ENCODE results near the gene ERMP1.

Gene ERMP1

DNA sequence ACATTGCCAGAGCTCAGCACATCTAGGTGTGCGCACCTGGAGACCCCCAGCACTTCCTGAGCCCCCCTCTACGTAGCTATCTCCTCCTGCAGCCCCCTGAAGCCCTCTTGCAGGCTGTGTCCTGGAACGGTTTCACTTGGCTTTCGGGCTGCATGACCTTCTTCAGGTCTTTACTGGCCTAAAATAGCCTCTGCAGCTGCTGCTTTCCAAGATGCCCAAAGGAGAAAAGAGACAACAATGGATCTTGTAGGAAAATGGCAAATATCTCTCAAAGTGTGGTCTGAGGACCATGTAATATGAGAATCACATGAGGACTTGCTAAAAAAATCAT is 6.6 kb upstream of the ERMP1 start:
- TF ChIP-seq, protein P1, sequence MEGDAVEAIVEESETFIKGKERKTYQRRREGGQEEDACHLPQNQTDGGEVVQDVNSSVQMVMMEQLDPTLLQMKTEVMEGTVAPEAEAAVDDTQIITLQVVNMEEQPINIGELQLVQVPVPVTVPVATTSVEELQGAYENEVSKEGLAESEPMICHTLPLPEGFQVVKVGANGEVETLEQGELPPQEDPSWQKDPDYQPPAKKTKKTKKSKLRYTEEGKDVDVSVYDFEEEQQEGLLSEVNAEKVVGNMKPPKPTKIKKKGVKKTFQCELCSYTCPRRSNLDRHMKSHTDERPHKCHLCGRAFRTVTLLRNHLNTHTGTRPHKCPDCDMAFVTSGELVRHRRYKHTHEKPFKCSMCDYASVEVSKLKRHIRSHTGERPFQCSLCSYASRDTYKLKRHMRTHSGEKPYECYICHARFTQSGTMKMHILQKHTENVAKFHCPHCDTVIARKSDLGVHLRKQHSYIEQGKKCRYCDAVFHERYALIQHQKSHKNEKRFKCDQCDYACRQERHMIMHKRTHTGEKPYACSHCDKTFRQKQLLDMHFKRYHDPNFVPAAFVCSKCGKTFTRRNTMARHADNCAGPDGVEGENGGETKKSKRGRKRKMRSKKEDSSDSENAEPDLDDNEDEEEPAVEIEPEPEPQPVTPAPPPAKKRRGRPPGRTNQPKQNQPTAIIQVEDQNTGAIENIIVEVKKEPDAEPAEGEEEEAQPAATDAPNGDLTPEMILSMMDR (IDR thresholded peaks at IDR 0.05; ENCODE audit: low read length, missing control alignments): no peak
- DNase-seq (ENCODE audit: low read depth): no peak
- H3K4me3 ChIP-seq (replicated peaks; ENCODE audit: low read depth, low read length): no peak overlapping the region

DNA sequence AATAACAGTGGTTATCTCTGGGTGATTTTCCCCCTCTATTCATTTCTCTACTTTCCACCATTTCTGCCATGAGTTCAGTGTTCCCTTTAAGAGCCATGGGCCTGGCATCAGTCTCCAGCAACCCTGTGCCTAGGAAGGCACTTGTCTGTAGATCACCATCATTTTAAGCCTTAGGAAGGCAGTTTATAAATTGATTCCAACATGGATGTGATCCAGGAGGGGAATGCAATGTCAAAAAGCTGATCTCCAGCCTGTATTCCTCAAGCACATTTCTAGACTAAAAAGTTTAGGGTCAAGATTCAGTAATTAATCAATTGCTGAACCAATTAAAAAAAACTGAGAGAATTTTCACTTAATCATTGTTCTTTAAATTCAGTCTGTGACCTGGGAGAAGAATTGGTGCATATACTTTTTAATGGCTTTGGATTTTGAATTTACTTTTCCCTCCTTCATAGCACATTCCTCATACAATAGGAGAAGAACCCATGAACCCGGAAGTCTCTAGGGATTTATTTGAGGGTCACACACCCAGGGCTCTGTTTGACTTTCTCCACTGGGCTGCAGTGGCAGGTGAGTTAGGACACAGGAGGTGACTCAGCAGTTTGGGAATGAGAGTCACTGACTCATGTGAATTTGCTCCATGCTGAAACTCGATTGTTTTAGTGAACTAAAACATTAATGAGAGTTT is 6.1 kb upstream of the ERMP1 start:
- DNase-seq (ENCODE audit: low read depth): peak; percentile 65
- TF ChIP-seq, protein P1 (IDR thresholded peaks at IDR 0.05; ENCODE audit: low read length, missing control alignments): no peak
- H3K4me3 ChIP-seq (replicated peaks; ENCODE audit: low read depth, low read length): no peak overlapping the region

DNA sequence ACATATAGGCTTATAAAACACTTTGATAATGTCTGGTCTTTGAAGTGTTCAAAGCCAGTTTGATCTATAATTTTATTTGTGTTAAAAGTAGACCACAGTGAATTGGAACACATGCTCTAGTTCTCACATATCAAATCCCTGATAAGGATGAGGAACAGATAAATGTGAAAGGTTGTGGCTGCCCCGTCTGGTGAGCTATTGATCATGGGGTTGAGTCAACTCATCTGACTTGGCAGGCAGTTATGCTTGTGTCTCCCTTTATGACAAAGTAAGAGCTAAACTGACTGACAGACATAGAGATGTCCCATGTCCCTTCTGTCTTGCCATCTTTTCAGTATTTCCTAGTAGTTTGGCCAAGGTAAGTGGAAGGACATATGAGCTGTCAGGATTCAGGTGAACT is 2.9 kb upstream of the ERMP1 start:
- TF ChIP-seq, protein P1 (IDR thresholded peaks at IDR 0.05; ENCODE audit: low read length, missing control alignments): no peak
- H3K4me3 ChIP-seq (replicated peaks; ENCODE audit: low read depth, low read length): no peak overlapping the region
- DNase-seq (ENCODE audit: low read depth): no peak

DNA sequence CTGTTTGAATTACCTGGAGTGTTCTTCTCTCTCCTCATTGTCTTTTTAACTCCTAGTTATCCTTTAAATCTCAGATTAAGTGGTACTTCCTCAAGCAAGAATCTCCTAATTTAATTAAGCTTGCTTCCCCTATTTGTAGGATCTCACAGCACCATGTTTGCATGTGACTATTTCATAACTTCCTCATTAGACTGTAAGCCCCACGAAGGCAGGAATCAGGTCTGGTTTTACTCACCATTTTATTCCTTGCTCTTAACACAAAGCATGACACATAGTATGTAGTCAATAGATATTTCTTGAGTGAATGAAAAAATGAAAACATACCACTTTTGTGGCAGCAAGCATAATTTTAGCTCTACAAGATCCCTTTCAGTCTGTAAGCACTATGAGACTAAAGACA is 1.3 kb upstream of the ERMP1 start:
- TF ChIP-seq, protein P1 (IDR thresholded peaks at IDR 0.05; ENCODE audit: low read length, missing control alignments): no peak
- no peak for DNase-seq (ENCODE audit: low read depth)
- H3K4me3 ChIP-seq (replicated peaks; ENCODE audit: low read depth, low read length): no peak overlapping the region

DNA sequence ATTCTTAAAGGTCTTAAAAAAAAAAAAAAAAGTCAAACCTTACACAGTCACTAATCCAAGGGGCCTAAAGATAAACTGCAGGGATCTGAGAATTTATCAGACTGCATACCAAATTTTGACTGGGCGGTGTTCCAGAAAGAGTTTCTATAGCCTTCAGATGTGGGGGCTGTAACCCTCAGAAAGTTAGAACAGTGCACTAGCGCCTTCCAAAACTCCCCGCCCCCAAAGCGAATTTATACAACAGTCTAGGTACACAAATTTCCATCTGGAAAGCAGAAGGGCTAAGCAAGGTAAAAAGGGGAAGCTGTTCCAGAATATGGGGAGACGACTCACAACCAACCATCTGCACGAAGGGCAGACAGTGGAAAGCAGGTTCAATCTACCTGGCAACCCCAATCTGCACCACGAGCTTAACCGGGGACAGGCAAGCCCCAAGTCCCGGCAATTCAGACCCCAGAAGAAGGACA is 813 bp downstream of the ERMP1 start:
- DNase-seq (ENCODE audit: low read depth): peak; percentile 10
- H3K4me3 ChIP-seq (replicated peaks; ENCODE audit: low read depth, low read length): peak overlapping the region; percentile 76
- TF ChIP-seq, protein P1 (IDR thresholded peaks at IDR 0.05; ENCODE audit: low read length, missing control alignments): no peak

DNA sequence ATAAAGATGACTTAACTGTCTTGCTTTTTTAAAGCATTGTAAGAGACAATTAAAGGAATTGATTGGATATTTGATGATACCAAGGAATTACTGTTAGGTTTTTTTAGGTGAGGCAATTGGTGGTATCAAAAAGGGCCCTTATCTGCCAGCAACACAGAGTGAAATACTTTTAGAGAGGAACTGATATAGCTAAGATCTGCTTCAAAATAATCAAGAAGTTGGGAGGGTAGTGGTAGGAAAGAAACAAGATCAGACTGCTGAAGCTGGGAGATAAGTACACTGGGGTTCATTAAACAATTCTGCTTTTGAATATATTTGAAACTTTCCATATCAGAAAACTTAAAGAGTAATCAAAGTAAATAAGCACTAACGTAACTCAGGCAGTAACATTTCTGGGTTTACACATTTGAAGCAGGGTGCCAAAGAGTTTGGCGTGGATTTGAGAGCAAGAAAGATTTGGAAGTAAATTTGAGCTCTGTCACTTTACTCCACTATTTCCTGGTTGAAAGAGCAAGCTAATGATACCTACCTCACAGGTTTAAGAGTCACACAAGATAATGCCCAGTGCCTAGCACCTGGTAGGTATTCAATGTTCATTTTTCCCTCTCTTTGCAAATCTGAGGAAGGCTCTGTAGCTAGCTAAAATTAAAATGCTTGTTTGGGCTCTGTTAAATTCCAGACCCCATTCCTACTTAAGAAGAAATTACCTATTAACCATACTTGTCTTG is 6.9 kb downstream of the ERMP1 start:
- TF ChIP-seq, protein P1 (IDR thresholded peaks at IDR 0.05; ENCODE audit: low read length, missing control alignments): no peak
- DNase-seq (ENCODE audit: low read depth): no peak
- H3K4me3 ChIP-seq (replicated peaks; ENCODE audit: low read depth, low read length): no peak overlapping the region

All from fibroblast of pulmonary artery (primary cell).